Ovary (tissue), 9 donors: ENCODE data around the gene TECPR2. TPM values are rescaled to one million over a fixed set of nuclear protein-coding genes. Genes with fewer than 3 reads are reported as not detected.

Source experiments
- DNase-seq, 5 donors: peaks; one replicate each; pipeline ENCODE4 v3.0.0-alpha.2; 2019 to 2020
- H3K27ac ChIP-seq, 2 donors: fragments of 200-600 bp; one replicate each; pipeline versions ENCODE4 v1.5.1 to v1.8.0; 2019 to 2022
- H3K27me3 ChIP-seq: fragments of 200-600 bp; one replicate; pipeline ENCODE4 v1.8.0; 2022
- H3K36me3 ChIP-seq: fragments of 200-600 bp; sonication (generic); one replicate; pipeline ENCODE4 v1.5.1; 2019
- H3K4me1 ChIP-seq: one replicate; pipeline ENCODE4 v1.8.1; 2013; ENCODE audit warnings: mild to moderate bottlenecking, moderate library complexity; ENCODE audit not compliant: insufficient read depth
- H3K4me3 ChIP-seq: fragments of 200-600 bp; sonication (generic); one replicate; pipeline ENCODE4 v1.5.1; 2017
- H3K9me3 ChIP-seq, 2 donors: fragments of 200-600 bp in 1 of 2; sonication (generic) in 1 of 2; one replicate each; pipeline versions ENCODE4 v1.5.1 to v1.8.1; 2013 to 2019; ENCODE audit warnings: mild to moderate bottlenecking in 1 of 2, moderate library complexity in 1 of 2
- CTCF ChIP-seq, 3 donors: fragments of 450-650 bp in 2 of 3; fragments of 200-600 bp in 1 of 3; IDR thresholded peaks; one replicate each; pipeline versions ENCODE4 v1.5.1 to v1.8.0; 2016 to 2022; ENCODE audit warnings: antibody characterized with exemption in 3 of 3, mild to moderate bottlenecking in 1 of 3
- EP300 ChIP-seq: sonication (generic); formaldehyde crosslinking; IDR thresholded peaks from one replicate; pipeline ENCODE4 v1.6.1; 2017; ENCODE audit warnings: antibody characterized with exemption
- POLR2A ChIP-seq: fragments of 450-650 bp; IDR thresholded peaks from one replicate; pipeline ENCODE4 v1.6.1; 2017; ENCODE audit warnings: antibody characterized with exemption, mild to moderate bottlenecking, moderate library complexity
- WGBS, 3 donors: extraction: QIAGEN DNeasy Blood & Tissue Kit in 1 of 3; methylation state at CpG; one replicate each; pipeline versions ENCODE4 v1.1.5 to v1.1.7; 2013 to 2017; 5-methylcytosine and 5-hydroxymethylcytosine counted together
- intact Hi-C, 4 donors: fragments of 100-400 bp; cut with DNase I; formaldehyde crosslinking; loops; one replicate each; pipeline versions ENCODE4 v1.11.0 to v1.15.1; 2022 to 2023
- polyA plus RNA-seq, 2 donors: library from polyadenylated mRNA; stranded (reverse); fragments of 200-250 nt in 1 of 2; fragments of 350-450 nt in 1 of 2; fragmentation: Illumina TruSeq in 1 of 2; extraction: RNeasy Lipid Tissue Mini Kit (QIAGEN cat#74804) in 1 of 2; gene quantifications; one replicate each; pipeline ENCODE4 v1.2.3, GENCODE V29; 2013 to 2014
- total RNA-seq, 7 donors: library from RNA; depleted of rRNA in 2 of 7; stranded (reverse); fragments of >200 nt in 2 of 7; fragmentation: NEBNext Ultra II Directional in 3 of 7; extraction: Animal tissue kit (Norgen Biotek cat#: 25700) in 3 of 7; gene quantifications; one replicate each; pipeline versions ENCODE4 v1.1.0 to v1.2.4, GENCODE V29; 2016 to 2023
- donor health status: DM: no; HTN: no; CAD: no; lungs with moderate emphysema.
- donor health status: DM: no; HTN: no; CAD: no.
- donor health status: Bipolar disorder and iron deficiency.
- donor health status: DM: yes; HTN: yes; CAD: no.
- donor health status: DM: no; HTN: no; CAD: no.
- donor health status: DM: yes; HTN: yes; CAD: no.

The TECPR2 gene
- total and polyA plus RNA-seq, 9 donors, result 8.6 to 29.3 (median 25.8) TPM

DNA sequence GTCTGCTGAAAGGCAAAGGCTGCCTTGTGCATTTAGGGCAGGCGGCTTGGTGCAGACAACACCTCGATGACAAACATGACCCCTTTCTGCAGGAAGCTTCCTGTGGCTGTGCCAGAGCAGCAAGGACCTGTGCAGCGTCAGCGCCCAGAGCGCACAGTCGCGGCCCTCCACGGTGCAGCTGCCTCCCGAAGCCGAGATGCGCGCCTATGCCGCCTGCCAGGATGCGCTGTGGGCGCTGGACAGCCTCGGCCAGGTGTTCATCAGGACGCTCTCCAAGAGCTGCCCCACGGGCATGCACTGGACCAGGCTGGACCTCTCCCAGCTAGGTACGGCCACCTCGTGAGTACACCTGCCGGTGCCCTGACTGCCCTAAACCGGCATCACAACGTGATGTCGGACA, 89.6 kb downstream of the TECPR2 start:
- Histone ChIP-seq H3K4me1 (no peaks in the 10 kb centered on the region), H3K27me3 (no peaks in the 10 kb centered on the region), H3K4me3 (no peak overlapping the region), H3K36me3 (no peaks in the 10 kb centered on the region), H3K27ac (no peak overlapping the region), H3K9me3 (no peaks in the 10 kb centered on the region)
- no peak for TF ChIP-seq POLR2A
- intact Hi-C loops, result no loop called here
- no peak for DNase-seq
- 89 to 96% (median 93%) methylated on average over 21 to 24 of the region's 24 CpGs for WGBS, 3 donors

DNA sequence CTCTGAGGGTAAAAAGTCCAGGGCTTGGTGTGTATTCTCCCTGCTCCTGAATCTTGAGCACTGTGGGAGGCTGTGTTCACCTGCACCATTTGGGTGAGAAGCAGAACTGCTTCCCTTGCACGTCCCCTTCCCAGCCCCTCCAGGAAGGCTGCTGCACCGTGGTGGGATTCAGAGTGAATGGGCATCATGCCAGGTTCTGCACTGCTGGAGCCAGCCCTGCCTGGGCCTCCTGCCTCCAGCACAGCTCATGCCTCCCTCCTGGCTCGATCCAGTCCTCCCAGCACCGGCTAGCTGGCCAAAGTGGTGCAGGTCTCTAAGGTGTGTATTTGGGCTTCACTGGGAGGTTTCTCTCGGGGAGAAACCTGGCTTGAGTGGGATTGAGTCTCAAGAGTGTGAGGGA, 92.0 kb downstream of the TECPR2 start:
- no peaks in the 10 kb centered on the region for H3K4me1 ChIP-seq
- no peak overlapping the region for H3K27ac ChIP-seq
- H3K9me3 ChIP-seq, result no peaks in the 10 kb centered on the region
- TF ChIP-seq EP300 (no peak), CTCF (IDR thresholded peaks at IDR 0.05) (no peak), POLR2A (no peak)
- intact Hi-C loops, result no loop called here
- no peaks in the 10 kb centered on the region for H3K36me3 ChIP-seq
- no peak overlapping the region for H3K4me3 ChIP-seq
- no peak for DNase-seq
- 38 to 42% (median 41%) methylated on average over 5 of the region's 5 CpGs for WGBS, 3 donors
- no peaks in the 10 kb centered on the region for H3K27me3 ChIP-seq

DNA sequence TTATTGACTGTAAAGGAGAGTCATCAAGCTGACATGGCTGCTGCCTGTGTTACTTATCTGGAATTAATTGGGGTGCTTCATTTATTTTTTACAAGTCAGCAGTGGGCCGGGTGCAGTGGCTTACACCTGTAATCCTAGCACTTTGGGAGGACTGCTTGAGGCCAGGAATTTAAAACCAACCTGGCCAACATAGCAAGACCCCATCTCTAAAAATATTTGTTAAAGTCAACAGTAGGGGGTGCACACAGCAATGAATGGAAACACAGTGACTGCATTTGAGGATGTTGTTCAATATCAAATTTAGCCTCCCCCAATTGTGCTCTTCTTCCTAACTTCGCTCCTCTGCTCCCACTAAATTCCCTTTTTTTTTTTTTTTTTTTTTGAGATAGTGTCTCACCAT, 94.8 kb downstream of the TECPR2 start:
- Histone ChIP-seq H3K4me1 (no peaks in the 10 kb centered on the region), H3K9me3 (no peaks in the 10 kb centered on the region), H3K4me3 (no peak overlapping the region), H3K36me3 (no peaks in the 10 kb centered on the region), H3K27ac (no peak overlapping the region), H3K27me3 (no peaks in the 10 kb centered on the region)
- TF ChIP-seq EP300, result no peak
- TF ChIP-seq CTCF (IDR thresholded peaks at IDR 0.05), result no peak
- TF ChIP-seq POLR2A, result no peak
- intact Hi-C loops, result no loop called here
- no peak for DNase-seq
- WGBS, 3 donors, result 66 to 95% (median 72%) methylated on average over 2 of the region's 2 CpGs

DNA sequence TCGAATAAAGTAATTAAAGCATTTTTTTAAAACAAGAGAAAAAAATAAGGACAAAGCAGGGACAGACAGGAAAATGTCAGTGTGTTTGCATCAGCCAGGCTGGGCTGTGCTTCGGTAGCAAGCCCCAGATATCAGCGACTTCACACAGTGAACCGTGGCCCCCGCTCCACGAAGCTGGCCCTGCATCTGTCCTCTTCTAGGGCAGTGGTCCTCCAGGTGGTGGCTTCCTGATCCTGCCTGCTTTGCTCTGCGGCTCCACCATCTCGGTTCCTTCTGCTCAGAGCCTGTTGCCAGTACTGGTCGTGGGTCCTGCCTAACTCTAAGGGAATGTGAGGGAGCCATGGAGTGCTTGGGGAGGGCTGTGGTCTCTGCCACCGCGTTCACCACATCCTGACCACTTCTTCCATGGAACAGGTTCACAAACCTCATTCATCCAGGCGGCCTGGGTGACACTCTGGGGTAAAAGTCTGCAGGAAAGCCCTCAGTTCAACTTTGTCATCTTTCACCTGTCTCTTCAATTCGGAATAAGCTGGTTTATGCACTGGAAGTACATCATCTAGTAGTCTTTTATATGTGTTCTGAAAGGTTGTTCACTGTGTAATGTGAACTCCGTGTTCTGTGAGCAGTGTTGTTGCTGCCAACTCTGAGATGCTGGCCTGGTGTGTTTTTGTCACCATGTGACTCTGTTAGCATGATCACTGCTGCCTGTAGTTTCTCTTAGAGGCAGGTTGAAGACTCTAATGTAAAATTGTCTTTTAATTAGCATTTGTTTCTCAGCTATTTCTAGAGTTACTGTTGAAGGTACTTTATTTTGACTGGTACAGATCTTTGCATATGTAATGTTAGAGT, 99.0 kb downstream of the TECPR2 start:
- no peak for TF ChIP-seq EP300
- no peak for TF ChIP-seq CTCF (IDR thresholded peaks at IDR 0.05)
- no peak for TF ChIP-seq POLR2A
- no peak overlapping the region for H3K4me3 ChIP-seq
- H3K27me3 ChIP-seq, result no peaks in the 10 kb centered on the region
- intact Hi-C loops, result no loop called here
- no peak overlapping the region for H3K27ac ChIP-seq
- no peaks in the 10 kb centered on the region for H3K9me3 ChIP-seq
- no peaks in the 10 kb centered on the region for H3K36me3 ChIP-seq
- no peak for DNase-seq
- 83 to 90% (median 87%) methylated on average over 14 of the region's 14 CpGs for WGBS, 3 donors
- H3K4me1 ChIP-seq, result no peaks in the 10 kb centered on the region

DNA sequence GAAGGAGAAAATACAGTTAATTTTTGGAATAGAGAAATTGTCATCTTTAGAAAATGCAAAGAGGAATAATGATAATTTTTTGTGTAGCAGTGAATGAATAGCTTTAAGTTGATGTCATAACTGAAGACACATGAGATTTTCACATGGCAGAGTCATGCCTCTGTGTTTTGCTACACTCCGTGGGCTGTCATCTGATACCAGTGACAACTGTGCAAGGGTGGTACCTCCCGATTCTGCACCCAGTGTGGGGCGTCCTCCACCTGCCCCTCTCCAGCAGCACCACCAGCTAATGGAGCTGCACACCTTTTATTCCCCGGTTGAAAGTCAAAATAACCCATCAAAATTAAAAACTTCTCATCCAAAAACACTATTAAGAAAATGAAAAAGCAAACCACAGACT, 99.7 kb downstream of the TECPR2 start:
- Histone ChIP-seq H3K4me3 (no peak overlapping the region), H3K4me1 (no peaks in the 10 kb centered on the region), H3K27me3 (no peaks in the 10 kb centered on the region), H3K9me3 (no peaks in the 10 kb centered on the region), H3K27ac (no peak overlapping the region), H3K36me3 (no peaks in the 10 kb centered on the region)
- no peak for TF ChIP-seq EP300
- no peak for TF ChIP-seq POLR2A
- no peak for TF ChIP-seq CTCF (IDR thresholded peaks at IDR 0.05)
- intact Hi-C loops, result no loop called here
- DNase-seq, result no peak
- WGBS, 3 donors, result 83 to 85% (median 84%) methylated on average over 4 of the region's 4 CpGs
